Lower leg skin (tissue), 3 donors: ENCODE results near the gene ABHD16A.

Source experiments
- CTCF ChIP-seq, 3 donors: fragments of 450-650 bp; IDR thresholded peaks; one replicate each; pipeline ENCODE4 v1.5.1; 2016; ENCODE audit warnings: antibody characterized with exemption in 3 of 3, mild to moderate bottlenecking in 3 of 3, moderate library complexity in 2 of 3
- POLR2A ChIP-seq, 2 donors: fragments of 450-650 bp; IDR thresholded peaks; one replicate each; pipeline ENCODE4 v1.6.1; 2016 to 2017; ENCODE audit warnings: antibody characterized with exemption in 2 of 2, mild to moderate bottlenecking in 1 of 2, moderate library complexity in 1 of 2

- no peak for TF ChIP-seq CTCF (IDR thresholded peaks at IDR 0.05)
- no peak for TF ChIP-seq POLR2A (IDR thresholded peaks at IDR 0.05)
Measured at GRCh38 chr6:31734247-31734820, 31.2 kb upstream of the ABHD16A start.
